ENCODE measurements around the gene CPT2. TPM values are rescaled to one million over a fixed set of nuclear protein-coding genes. Genes with fewer than 3 reads are reported as not detected.

CPT2 gene
- total and polyA plus RNA-seq, 2 donors (not counting 1 experiment from before 2014, with no cell fraction given) = 17.2 to 18.3 TPM

- Histone ChIP-seq H2AFZ (ENCODE audit: low read length) (no peak overlapping the region), H3K79me2 (ENCODE audit: control insufficient read depth, insufficient read depth, low read length) (no peaks in the 10 kb centered on the region), H3K27ac (ENCODE audit: insufficient read depth, low read length) (no peak overlapping the region), H3K4me1 (ENCODE audit: control insufficient read depth, extremely low read depth, insufficient read depth, low read length) (no peaks in the 10 kb centered on the region), H3K27me3 (ENCODE audit: control insufficient read depth, insufficient read depth, low read length) (no peaks in the 10 kb centered on the region), H4K20me1 (ENCODE audit: control insufficient read depth, extremely low read depth, insufficient read depth, low read length) (no peaks in the 10 kb centered on the region), H3K9ac (ENCODE audit: insufficient read depth, low read length) (no peak overlapping the region), H3K36me3 (ENCODE audit: control insufficient read depth, insufficient read depth, low read length) (no peaks in the 10 kb centered on the region), H3K4me3 (replicated peaks in 1 of 4; ENCODE audit: control extremely low read depth in 1 of 4, insufficient read depth in 1 of 4, low read depth in 3 of 4, low read length in 4 of 4) (no peak overlapping the region), H3K9me3 (ENCODE audit: control insufficient read depth, insufficient read depth, low read depth, low read length) (no peaks in the 10 kb centered on the region), H3K4me2 (ENCODE audit: extremely low read depth, insufficient read depth, low read length) (no peak overlapping the region)
- TF ChIP-seq EZH2 (IDR thresholded peaks at IDR 0.05; ENCODE audit: low read length, missing control alignments) = no peak
- TF ChIP-seq, protein P1, sequence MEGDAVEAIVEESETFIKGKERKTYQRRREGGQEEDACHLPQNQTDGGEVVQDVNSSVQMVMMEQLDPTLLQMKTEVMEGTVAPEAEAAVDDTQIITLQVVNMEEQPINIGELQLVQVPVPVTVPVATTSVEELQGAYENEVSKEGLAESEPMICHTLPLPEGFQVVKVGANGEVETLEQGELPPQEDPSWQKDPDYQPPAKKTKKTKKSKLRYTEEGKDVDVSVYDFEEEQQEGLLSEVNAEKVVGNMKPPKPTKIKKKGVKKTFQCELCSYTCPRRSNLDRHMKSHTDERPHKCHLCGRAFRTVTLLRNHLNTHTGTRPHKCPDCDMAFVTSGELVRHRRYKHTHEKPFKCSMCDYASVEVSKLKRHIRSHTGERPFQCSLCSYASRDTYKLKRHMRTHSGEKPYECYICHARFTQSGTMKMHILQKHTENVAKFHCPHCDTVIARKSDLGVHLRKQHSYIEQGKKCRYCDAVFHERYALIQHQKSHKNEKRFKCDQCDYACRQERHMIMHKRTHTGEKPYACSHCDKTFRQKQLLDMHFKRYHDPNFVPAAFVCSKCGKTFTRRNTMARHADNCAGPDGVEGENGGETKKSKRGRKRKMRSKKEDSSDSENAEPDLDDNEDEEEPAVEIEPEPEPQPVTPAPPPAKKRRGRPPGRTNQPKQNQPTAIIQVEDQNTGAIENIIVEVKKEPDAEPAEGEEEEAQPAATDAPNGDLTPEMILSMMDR (conservative IDR thresholded peaks at IDR 0.05 in 1 of 2, IDR thresholded peaks at IDR 0.05 in 1 of 2; ENCODE audit: low read depth in 1 of 2, low read length in 2 of 2) = no peak
- DNase-seq (ENCODE audit: low read depth in 2 of 2) = no peak
Measured at GRCh38 chr1:53160924-53161378, 35.7 kb upstream of the CPT2 start.

- H3K9me3 ChIP-seq (ENCODE audit: control insufficient read depth, insufficient read depth, low read depth, low read length) = no peaks in the 10 kb centered on the region
- no peak overlapping the region for H3K27ac ChIP-seq (ENCODE audit: insufficient read depth, low read length)
- H3K36me3 ChIP-seq (ENCODE audit: control insufficient read depth, insufficient read depth, low read length) = no peaks in the 10 kb centered on the region
- H3K27me3 ChIP-seq (ENCODE audit: control insufficient read depth, insufficient read depth, low read length) = no peaks in the 10 kb centered on the region
- TF ChIP-seq, protein P1 (conservative IDR thresholded peaks at IDR 0.05 in 1 of 2, IDR thresholded peaks at IDR 0.05 in 1 of 2; ENCODE audit: low read depth in 1 of 2, low read length in 2 of 2) = no peak
- TF ChIP-seq EZH2 (IDR thresholded peaks at IDR 0.05; ENCODE audit: low read length, missing control alignments) = no peak
- DNase-seq (ENCODE audit: low read depth in 2 of 2) = no peak
- no peak overlapping the region for H2AFZ ChIP-seq (ENCODE audit: low read length)
- no peaks in the 10 kb centered on the region for H4K20me1 ChIP-seq (ENCODE audit: control insufficient read depth, extremely low read depth, insufficient read depth, low read length)
- no peak overlapping the region for H3K4me3 ChIP-seq (replicated peaks in 1 of 4; ENCODE audit: control extremely low read depth in 1 of 4, insufficient read depth in 1 of 4, low read depth in 3 of 4, low read length in 4 of 4)
- no peak overlapping the region for H3K9ac ChIP-seq (ENCODE audit: insufficient read depth, low read length)
- H3K79me2 ChIP-seq (ENCODE audit: control insufficient read depth, insufficient read depth, low read length) = no peaks in the 10 kb centered on the region
- no peak overlapping the region for H3K4me2 ChIP-seq (ENCODE audit: extremely low read depth, insufficient read depth, low read length)
- H3K4me1 ChIP-seq (ENCODE audit: control insufficient read depth, extremely low read depth, insufficient read depth, low read length) = no peaks in the 10 kb centered on the region
Measured at GRCh38 chr1:53162621-53163020, 34.0 kb upstream of the CPT2 start.

GRCh38 chr1:53163291-53163768 lies 33.3 kb upstream of the CPT2 start:
- no peak for DNase-seq (ENCODE audit: low read depth in 2 of 2)
- no peak overlapping the region for H3K4me2 ChIP-seq (ENCODE audit: extremely low read depth, insufficient read depth, low read length)
- H3K9ac ChIP-seq (ENCODE audit: insufficient read depth, low read length) = no peak overlapping the region

More at GRCh38 chr1:53163291-53163768, 33.3 kb upstream of the CPT2 start:
- no peaks in the 10 kb centered on the region for H3K79me2 ChIP-seq (ENCODE audit: control insufficient read depth, insufficient read depth, low read length)
- H3K4me1 ChIP-seq (ENCODE audit: control insufficient read depth, extremely low read depth, insufficient read depth, low read length) = no peaks in the 10 kb centered on the region
- no peak overlapping the region for H2AFZ ChIP-seq (ENCODE audit: low read length)
- H3K36me3 ChIP-seq (ENCODE audit: control insufficient read depth, insufficient read depth, low read length) = no peaks in the 10 kb centered on the region
- H3K4me3 ChIP-seq (replicated peaks in 1 of 4; ENCODE audit: control extremely low read depth in 1 of 4, insufficient read depth in 1 of 4, low read depth in 3 of 4, low read length in 4 of 4) = no peak overlapping the region
- TF ChIP-seq, protein P1 (conservative IDR thresholded peaks at IDR 0.05 in 1 of 2, IDR thresholded peaks at IDR 0.05 in 1 of 2; ENCODE audit: low read depth in 1 of 2, low read length in 2 of 2) = no peak
- TF ChIP-seq EZH2 (IDR thresholded peaks at IDR 0.05; ENCODE audit: low read length, missing control alignments) = no peak
- H3K9me3 ChIP-seq (ENCODE audit: control insufficient read depth, insufficient read depth, low read depth, low read length) = no peaks in the 10 kb centered on the region
- H4K20me1 ChIP-seq (ENCODE audit: control insufficient read depth, extremely low read depth, insufficient read depth, low read length) = no peaks in the 10 kb centered on the region
- no peak overlapping the region for H3K27ac ChIP-seq (ENCODE audit: insufficient read depth, low read length)
- H3K27me3 ChIP-seq (ENCODE audit: control insufficient read depth, insufficient read depth, low read length) = no peaks in the 10 kb centered on the region
